IMR-90 (cell line): Measurements from ENCODE around the gene TRAF1. TPM values are rescaled to one million over a fixed set of nuclear protein-coding genes. Genes with fewer than 3 reads are reported as not detected.

ENCODE experiments used
- ATAC-seq: fragments of 200-7000 bp; cut with Tn5 transposase; 2 replicates; pipeline ENCODE4 v1.9.1; 2020; ENCODE audit warnings: low read depth, mild to moderate bottlenecking, moderate library complexity
- BruUV-seq: library from RNA; stranded (reverse); fragments of 400-500 nt; replicated peaks from 2 replicates; lab custom pipeline; 2021; lab: Mats Ljungman, UMichigan
- CTCF ChIA-PET: fragments of 300-600 bp; formaldehyde crosslinking; extraction: SDS; loops from one replicate; lab custom pipeline; 2021; ENCODE audit warnings: antibody characterized with exemption; lab: Yijun Ruan, JAX
- POLR2A ChIA-PET: fragments of 300-600 bp; sonication (Branson Sonifier 250); formaldehyde crosslinking; loops from one replicate; lab custom pipeline; 2022; ENCODE audit warnings: antibody characterized with exemption; ENCODE audit not compliant: unreplicated experiment; lab: Charles Lee
- DNase-seq: peaks from one replicate; pipeline ENCODE4 v3.0.0; 2013
- H2AFZ ChIP-seq: replicated peaks from 2 replicates; pipeline ENCODE3; 2013; ENCODE audit warnings: low read length, mild to moderate bottlenecking; ENCODE audit not compliant: poor library complexity
- H2AK5ac ChIP-seq: 2 replicates; pipeline ENCODE4 v1.6.1; 2013; ENCODE audit warnings: low read depth, low read length, inconsistent platforms
- H2AK9ac ChIP-seq: replicated peaks from 2 replicates; pipeline ENCODE3; 2013; ENCODE audit warnings: mild to moderate bottlenecking, low read depth, low read length, moderate library complexity; ENCODE audit not compliant: poor library complexity
- H2BK120ac ChIP-seq: 2 replicates; pipeline ENCODE4 v1.6.1; 2013; ENCODE audit warnings: low read depth, low read length, inconsistent platforms
- H2BK15ac ChIP-seq: 3 replicates; pipeline ENCODE4 v1.6.1; 2013; ENCODE audit warnings: low read depth, low read length, inconsistent platforms
- H2BK20ac ChIP-seq: 2 replicates; pipeline ENCODE4 v1.6.1; 2013; ENCODE audit warnings: low read depth, mild to moderate bottlenecking, inconsistent platforms, low read length, moderate library complexity
- H2BK5ac ChIP-seq: 2 replicates; pipeline ENCODE4 v1.6.1; 2013; ENCODE audit warnings: mild to moderate bottlenecking, low read depth, low read length, inconsistent platforms; ENCODE audit not compliant: poor library complexity, severe bottlenecking
- H3K14ac ChIP-seq: replicated peaks from 2 replicates; pipeline ENCODE4 v1.6.1; 2013; ENCODE audit warnings: low read depth, low read length, inconsistent platforms
- H3K18ac ChIP-seq: 2 replicates; pipeline ENCODE4 v1.6.1; 2013; ENCODE audit warnings: low read depth, low read length, control low read depth
- H3K23ac ChIP-seq: 2 replicates; pipeline ENCODE4 v1.6.1; 2013; ENCODE audit warnings: low read depth, low read length, inconsistent platforms
- H3K27ac ChIP-seq: 2 replicates; pipeline ENCODE4 v1.5.1; 2013; ENCODE audit warnings: mild to moderate bottlenecking, control low read depth, low read length; ENCODE audit not compliant: insufficient read depth
- H3K27me3 ChIP-seq: 2 replicates; pipeline ENCODE4 v1.6.1; 2013; ENCODE audit warnings: low read length; ENCODE audit not compliant: control insufficient read depth, insufficient read depth
- H3K36me3 ChIP-seq: 2 replicates; pipeline ENCODE4 v1.6.1; 2013; ENCODE audit warnings: low read length, mixed read lengths; ENCODE audit not compliant: control insufficient read depth, insufficient read depth
- H3K4ac ChIP-seq: 2 replicates; pipeline ENCODE4 v1.6.1; 2013; ENCODE audit warnings: low read depth, low read length, inconsistent platforms
- H3K4me1 ChIP-seq: 2 replicates; pipeline ENCODE4 v1.6.1; 2013; ENCODE audit warnings: low read length, mixed read lengths; ENCODE audit not compliant: control insufficient read depth, insufficient read depth
- H3K4me2 ChIP-seq: 2 replicates; pipeline ENCODE4 v1.6.1; 2013; ENCODE audit warnings: low read depth, mild to moderate bottlenecking, control low read depth, low read length, moderate library complexity
- H3K4me3 ChIP-seq: 2 replicates; pipeline ENCODE4 v1.5.1; 2013; ENCODE audit warnings: low read depth, mild to moderate bottlenecking, control low read depth, low read length, moderate library complexity; ENCODE audit not compliant: insufficient read depth
- H3K56ac ChIP-seq: 2 replicates; pipeline ENCODE4 v1.6.1; 2013; ENCODE audit warnings: low read length, inconsistent platforms; ENCODE audit not compliant: insufficient read depth; ENCODE audit errors: extremely low read depth
- H3K79me1 ChIP-seq, 2 experiments: 2 replicates each; pipeline ENCODE4 v1.6.1; 2013; ENCODE audit warnings: low read length in 2 of 2, inconsistent platforms in 1 of 2, low read depth in 1 of 2
- H3K9ac ChIP-seq: 2 replicates; pipeline ENCODE4 v1.6.1; 2013; ENCODE audit warnings: low read depth, low read length, control low read depth
- H3K9me1 ChIP-seq: 2 replicates; pipeline ENCODE4 v1.6.1; 2013; ENCODE audit warnings: low read length, inconsistent platforms; ENCODE audit not compliant: insufficient read depth
- H3K9me3 ChIP-seq: 2 replicates; pipeline ENCODE4 v1.6.1; 2013; ENCODE audit warnings: low read length; ENCODE audit not compliant: control insufficient read depth, insufficient read depth
- H4K20me1 ChIP-seq: 2 replicates; pipeline ENCODE4 v1.6.1; 2013; ENCODE audit warnings: low read length, inconsistent platforms; ENCODE audit not compliant: insufficient read depth
- H4K5ac ChIP-seq: 2 replicates; pipeline ENCODE4 v1.6.1; 2013; ENCODE audit warnings: mild to moderate bottlenecking, low read depth, low read length, control low read depth
- H4K8ac ChIP-seq, 2 experiments: 2 replicates each; pipeline ENCODE4 v1.6.1; 2013; ENCODE audit warnings: low read depth in 2 of 2, low read length in 2 of 2, control low read depth in 1 of 2, inconsistent platforms in 1 of 2
- H4K91ac ChIP-seq: 2 replicates; pipeline ENCODE4 v1.6.1; 2013; ENCODE audit warnings: low read depth, low read length, inconsistent platforms; ENCODE audit not compliant: insufficient read depth
- BHLHE40 ChIP-seq: fragments of 150-350 bp; IDR thresholded peaks from 2 replicates; pipeline ENCODE4 v1.6.1; 2016; ENCODE audit warnings: mild to moderate bottlenecking, low read depth, low read length
- CEBPB ChIP-seq: IDR thresholded peaks from 2 replicates; pipeline ENCODE4 v1.6.1; 2012; ENCODE audit warnings: low read depth, low read length, improper control_type of control experiment
- CHD1 ChIP-seq: IDR thresholded peaks from 2 replicates; pipeline ENCODE4 v1.6.1; 2012; ENCODE audit warnings: low read depth, low read length, improper control_type of control experiment
- FOS ChIP-seq: fragments of 150-350 bp; IDR thresholded peaks from 2 replicates; pipeline ENCODE4 v1.6.1; 2016; ENCODE audit warnings: low read depth, low read length
- MAFK ChIP-seq: IDR thresholded peaks from 2 replicates; pipeline ENCODE4 v1.6.1; 2012; ENCODE audit warnings: low read depth, low read length, improper control_type of control experiment
- MAZ ChIP-seq: IDR thresholded peaks from 2 replicates; pipeline ENCODE4 v1.6.1; 2012; ENCODE audit warnings: low read depth, mild to moderate bottlenecking, low read length, improper control_type of control experiment, moderate library complexity, borderline replicate concordance
- MXI1 ChIP-seq: IDR thresholded peaks from 2 replicates; pipeline ENCODE4 v1.6.1; 2012; ENCODE audit warnings: low read depth, mild to moderate bottlenecking, low read length, moderate library complexity, borderline replicate concordance
- NFE2L2 ChIP-seq: fragments of 150-350 bp; IDR thresholded peaks from 2 replicates; pipeline ENCODE4 v1.6.1; 2016; ENCODE audit warnings: low read depth, mild to moderate bottlenecking, low read length
- POLR2A ChIP-seq: IDR thresholded peaks from 2 replicates; pipeline ENCODE4 v1.6.1; 2012; ENCODE audit warnings: mild to moderate bottlenecking, low read depth, low read length
- RAD21 ChIP-seq: IDR thresholded peaks from 2 replicates; pipeline ENCODE4 v1.6.1; 2012; ENCODE audit warnings: low read length, improper control_type of control experiment
- RCOR1 ChIP-seq: IDR thresholded peaks from 2 replicates; pipeline ENCODE4 v1.6.1; 2012; ENCODE audit warnings: mild to moderate bottlenecking, low read length, improper control_type of control experiment; ENCODE audit not compliant: insufficient replicate concordance
- RFX5 ChIP-seq: IDR thresholded peaks from 2 replicates; pipeline ENCODE4 v1.8.0; 2012; ENCODE audit warnings: low read depth, mild to moderate bottlenecking, low read length, moderate library complexity
- SMC3 ChIP-seq: fragments of 150-350 bp; IDR thresholded peaks from 2 replicates; pipeline ENCODE4 v1.6.1; 2016; ENCODE audit warnings: low read depth, mild to moderate bottlenecking, antibody characterized with exemption, low read length, moderate library complexity
- WGBS, 2 experiments: methylation state at CpG; one replicate each; pipeline versions ENCODE4 v1.1.5 to v1.1.7; 2013; ENCODE audit warnings: missing lambda C conversion rate in 2 of 2; ENCODE audit not compliant: insufficient read length in 1 of 2; ENCODE audit errors: extremely low coverage in 2 of 2; 5-methylcytosine and 5-hydroxymethylcytosine counted together
- dilution Hi-C: fragments of 300-500 bp; cut with HindIII; formaldehyde crosslinking; loops from one replicate; pipeline ENCODE4 v1.14.3; 2018; ENCODE audit warnings: low sequenced_read_pairs; ENCODE audit not compliant: unreplicated experiment
- in situ Hi-C: fragments of 300-500 bp; cut with MboI; formaldehyde crosslinking; loops from 3 replicates; pipeline ENCODE4 v1.14.3; 2019; ENCODE audit warnings: low sequenced_read_pairs, inconsistent platforms, mixed read lengths
- intact Hi-C: fragments of 100-400 bp; cut with micrococcal nuclease; formaldehyde crosslinking; loops from 2 replicates; pipeline ENCODE4 v1.10.0; 2022
- polyA plus RNA-seq, 3 experiments: library from polyadenylated mRNA; depleted of rRNA; stranded (reverse); fragments of >200 nt; gene quantifications; 2 replicates each; pipeline ENCODE4 v1.2.3, GENCODE V29; 2012; ENCODE audit warnings: low replicate concordance in 1 of 3
- total RNA-seq: library from RNA; depleted of rRNA; stranded (reverse); fragments of >200 nt; gene quantifications from 2 replicates; pipeline ENCODE4 v1.2.3, GENCODE V29; 2012
- TF ChIP-seq, protein P1 (sequence below): conservative IDR thresholded peaks from 2 replicates; pipeline ENCODE4 v1.5.1; 2012; ENCODE audit warnings: mild to moderate bottlenecking, low read depth, low read length, improper control_type of control experiment
- TF ChIP-seq, protein P2 (sequence below): fragments of 150-350 bp; IDR thresholded peaks from 2 replicates; pipeline ENCODE4 v1.6.1; 2017; ENCODE audit warnings: mild to moderate bottlenecking, antibody characterized with exemption, low read length, low read depth

TRAF1 gene
- total and polyA plus RNA-seq, 2 of the 4 experiments (the other 2 are of a cell fraction): 3.9 to 4.1 TPM

DNA sequence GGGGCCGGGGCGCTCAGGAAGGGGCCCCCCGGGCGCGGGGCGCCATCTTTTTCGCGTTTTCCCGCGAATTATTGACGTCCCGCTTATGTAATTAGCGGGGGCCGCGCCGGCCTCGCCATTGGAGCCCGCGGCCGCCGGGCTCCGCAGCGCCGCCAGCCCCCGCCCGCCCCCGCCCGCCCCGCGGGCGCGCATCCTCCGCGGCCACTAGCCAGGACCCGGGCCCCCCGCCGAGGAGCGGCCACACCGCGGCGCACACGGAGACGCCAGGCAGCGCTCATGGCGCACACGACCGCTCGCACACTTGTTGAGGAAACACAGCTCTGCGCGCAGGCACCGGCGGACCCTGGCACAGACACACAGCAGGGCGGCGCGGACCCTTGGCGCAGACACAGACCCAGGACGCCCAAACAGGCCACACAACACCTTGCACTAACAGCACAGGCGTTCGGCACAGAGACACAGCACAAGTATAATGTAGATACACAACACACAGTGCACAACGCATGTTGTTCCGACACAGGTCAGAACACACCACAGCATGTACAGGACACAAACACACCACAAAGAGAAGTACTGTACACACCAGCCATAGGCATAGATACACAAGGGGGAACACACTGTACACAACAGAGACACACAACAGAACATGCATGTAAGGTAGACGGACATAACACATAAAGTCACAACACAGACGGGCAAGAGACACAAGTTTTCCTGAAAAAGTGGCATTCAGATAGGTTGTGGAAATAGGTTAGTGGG lies 49.1 kb downstream of the TRAF1 start:
- ChIA-PET POLR2A (no interaction called here), CTCF (no interaction called here)
- in situ Hi-C loops: no loop called here
- no peak; the same call in 1 of the 2 replicates for TF ChIP-seq SMC3
- no peak for TF ChIP-seq CHD1
- TF ChIP-seq, protein P1, sequence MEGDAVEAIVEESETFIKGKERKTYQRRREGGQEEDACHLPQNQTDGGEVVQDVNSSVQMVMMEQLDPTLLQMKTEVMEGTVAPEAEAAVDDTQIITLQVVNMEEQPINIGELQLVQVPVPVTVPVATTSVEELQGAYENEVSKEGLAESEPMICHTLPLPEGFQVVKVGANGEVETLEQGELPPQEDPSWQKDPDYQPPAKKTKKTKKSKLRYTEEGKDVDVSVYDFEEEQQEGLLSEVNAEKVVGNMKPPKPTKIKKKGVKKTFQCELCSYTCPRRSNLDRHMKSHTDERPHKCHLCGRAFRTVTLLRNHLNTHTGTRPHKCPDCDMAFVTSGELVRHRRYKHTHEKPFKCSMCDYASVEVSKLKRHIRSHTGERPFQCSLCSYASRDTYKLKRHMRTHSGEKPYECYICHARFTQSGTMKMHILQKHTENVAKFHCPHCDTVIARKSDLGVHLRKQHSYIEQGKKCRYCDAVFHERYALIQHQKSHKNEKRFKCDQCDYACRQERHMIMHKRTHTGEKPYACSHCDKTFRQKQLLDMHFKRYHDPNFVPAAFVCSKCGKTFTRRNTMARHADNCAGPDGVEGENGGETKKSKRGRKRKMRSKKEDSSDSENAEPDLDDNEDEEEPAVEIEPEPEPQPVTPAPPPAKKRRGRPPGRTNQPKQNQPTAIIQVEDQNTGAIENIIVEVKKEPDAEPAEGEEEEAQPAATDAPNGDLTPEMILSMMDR: 0 out of 2 replicates have a peak, but pooled peaks have one; percentile 17
- TF ChIP-seq RFX5: no peak
- TF ChIP-seq NFE2L2: no peak
- peak; percentile 25; the same call in 1 of the 2 replicates for TF ChIP-seq RAD21
- TF ChIP-seq POLR2A: peak; percentile 5; the same call in 1 of the 2 replicates
- TF ChIP-seq FOS: no peak
- no peak for TF ChIP-seq MXI1
- TF ChIP-seq CEBPB: no peak
- TF ChIP-seq MAFK: no peak
- peak; percentile 66; the same call in 1 of the 2 replicates for TF ChIP-seq MAZ
- TF ChIP-seq BHLHE40: peak; percentile 33; the same call in 1 of the 2 replicates
- no peak for TF ChIP-seq RCOR1
- TF ChIP-seq, protein P2, sequence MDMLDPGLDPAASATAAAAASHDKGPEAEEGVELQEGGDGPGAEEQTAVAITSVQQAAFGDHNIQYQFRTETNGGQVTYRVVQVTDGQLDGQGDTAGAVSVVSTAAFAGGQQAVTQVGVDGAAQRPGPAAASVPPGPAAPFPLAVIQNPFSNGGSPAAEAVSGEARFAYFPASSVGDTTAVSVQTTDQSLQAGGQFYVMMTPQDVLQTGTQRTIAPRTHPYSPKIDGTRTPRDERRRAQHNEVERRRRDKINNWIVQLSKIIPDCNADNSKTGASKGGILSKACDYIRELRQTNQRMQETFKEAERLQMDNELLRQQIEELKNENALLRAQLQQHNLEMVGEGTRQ: no peak

More for the DNA sequence above, 49.1 kb downstream of the TRAF1 start:
- Histone ChIP-seq H3K27ac (peak overlapping the region; percentile 76), H3K23ac (peak overlapping the region; percentile 94), H3K14ac (peak overlapping the region; percentile 91), H3K79me1 (peaks cover 19 to 45% of the 10 kb centered on the region in 2 experiments), H3K56ac (peak overlapping the region; percentile 89), H3K9me3 (no peaks in the 10 kb centered on the region), H3K9ac (peak overlapping the region; percentile 94), H2AFZ (peak overlapping the region; percentile 93), H2BK15ac (peak overlapping the region; percentile 78), H3K9me1 (peaks cover 25% of the 10 kb centered on the region; the same call in 1 of the 2 replicates), H3K27me3 (no peaks in the 10 kb centered on the region), H3K18ac (peak overlapping the region; percentile 65), H4K5ac (peak overlapping the region; percentile 48), H4K8ac (peak overlapping the region; percentile 77 to 97), H2AK5ac (peak overlapping the region; percentile 90), H2AK9ac (peak overlapping the region; percentile 92), H3K36me3 (peaks cover 10% of the 10 kb centered on the region), H2BK120ac (peak overlapping the region; percentile 59), H3K4me1 (peaks cover 15% of the 10 kb centered on the region), H3K4me2 (peak overlapping the region; percentile 87), H3K4me3 (peak overlapping the region; percentile 56), H3K4ac (peak overlapping the region; percentile 94), H2BK5ac (peak overlapping the region; percentile 85), H2BK20ac (peak overlapping the region; percentile 10), H4K20me1 (no peaks in the 10 kb centered on the region), H4K91ac (peak overlapping the region; percentile 88)
- WGBS, 2 experiments: 0% methylated on average over 10 of the region's 63 CpGs; no CpG with 5 or more reads in 1 of the 2 experiments
- dilution Hi-C loops: no loop called here
- no TSS peak for BruUV-seq
- DNase-seq (peak; percentile 47), ATAC-seq (peak; percentile 70)
- intact Hi-C loops: loop anchor here (1.0 to 5.0 kb wide), 3 partner anchors 59 to 195 kb away; partner anchors contain the start of gene CNTRL
